Measurements from ENCODE around the gene PLCG2. TPM values are rescaled to one million over a fixed set of nuclear protein-coding genes. Genes with fewer than 3 reads are reported as not detected.

PLCG2 gene
- polyA plus RNA-seq, 2 donors: 2.3 to 4.4 TPM

- Histone ChIP-seq H3K4me3 (ENCODE audit: low read depth in 1 of 2, low read length in 2 of 2) (no peak overlapping the region), H3K27ac (ENCODE audit: low read depth in 2 of 2, low read length in 1 of 2) (no peak overlapping the region), H3K9me3 (ENCODE audit: control insufficient read depth in 2 of 2, insufficient read depth in 1 of 2, low read depth in 1 of 2, low read length in 1 of 2) (no peaks in the 10 kb centered on the region)
These were observed 52.6 kb downstream of the PLCG2 start for GRCh38 chr16:81831722-81832126.

GRCh38 chr16:81832801-81833547, 53.9 kb downstream of the PLCG2 start:
- Histone ChIP-seq H3K27ac (ENCODE audit: low read depth in 2 of 2, low read length in 1 of 2) (no peak overlapping the region), H3K36me3 (ENCODE audit: control insufficient read depth in 2 of 2, insufficient read depth in 2 of 2, low read length in 1 of 2) (no peaks in the 10 kb centered on the region), H3K27me3 (ENCODE audit: control insufficient read depth in 1 of 2, insufficient read depth in 2 of 2, low read length in 2 of 2) (no peaks in the 10 kb centered on the region), H3K9me3 (ENCODE audit: control insufficient read depth in 2 of 2, insufficient read depth in 1 of 2, low read depth in 1 of 2, low read length in 1 of 2) (no peaks in the 10 kb centered on the region), H3K4me1 (ENCODE audit: control insufficient read depth in 2 of 2, insufficient read depth in 2 of 2, low read length in 1 of 2) (no peaks in the 10 kb centered on the region), H3K4me3 (ENCODE audit: low read depth in 1 of 2, low read length in 2 of 2) (no peak overlapping the region)
- 76 to 87% methylated on average over 12 of the region's 12 CpGs for WGBS, 2 donors

More at GRCh38 chr16:81831722-81832126, 52.6 kb downstream of the PLCG2 start:
- Histone ChIP-seq H3K36me3 (ENCODE audit: control insufficient read depth in 2 of 2, insufficient read depth in 2 of 2, low read length in 1 of 2) (no peaks in the 10 kb centered on the region), H3K4me1 (ENCODE audit: control insufficient read depth in 2 of 2, insufficient read depth in 2 of 2, low read length in 1 of 2) (no peaks in the 10 kb centered on the region), H3K27me3 (ENCODE audit: control insufficient read depth in 1 of 2, insufficient read depth in 2 of 2, low read length in 2 of 2) (no peaks in the 10 kb centered on the region)
- WGBS, 2 donors: 80 to 83% methylated on average over 8 of the region's 8 CpGs

GRCh38 chr16:81833751-81834150, 54.7 kb downstream of the PLCG2 start:
- no peaks in the 10 kb centered on the region for H3K36me3 ChIP-seq (ENCODE audit: control insufficient read depth in 2 of 2, insufficient read depth in 2 of 2, low read length in 1 of 2)
- H3K9me3 ChIP-seq (ENCODE audit: control insufficient read depth in 2 of 2, insufficient read depth in 1 of 2, low read depth in 1 of 2, low read length in 1 of 2): no peaks in the 10 kb centered on the region
- no peak overlapping the region for H3K27ac ChIP-seq (ENCODE audit: low read depth in 2 of 2, low read length in 1 of 2)
- H3K27me3 ChIP-seq (ENCODE audit: control insufficient read depth in 1 of 2, insufficient read depth in 2 of 2, low read length in 2 of 2): no peaks in the 10 kb centered on the region
- no peaks in the 10 kb centered on the region for H3K4me1 ChIP-seq (ENCODE audit: control insufficient read depth in 2 of 2, insufficient read depth in 2 of 2, low read length in 1 of 2)
- WGBS, 2 donors: 64 to 71% methylated on average over 10 of the region's 10 CpGs
- no peak overlapping the region for H3K4me3 ChIP-seq (ENCODE audit: low read depth in 1 of 2, low read length in 2 of 2)

GRCh38 chr16:81834868-81835267, 55.8 kb downstream of the PLCG2 start:
- no peak overlapping the region for H3K27ac ChIP-seq (ENCODE audit: low read depth in 2 of 2, low read length in 1 of 2)
- no peaks in the 10 kb centered on the region for H3K9me3 ChIP-seq (ENCODE audit: control insufficient read depth in 2 of 2, insufficient read depth in 1 of 2, low read depth in 1 of 2, low read length in 1 of 2)
- H3K4me3 ChIP-seq (ENCODE audit: low read depth in 1 of 2, low read length in 2 of 2): no peak overlapping the region
- no peaks in the 10 kb centered on the region for H3K4me1 ChIP-seq (ENCODE audit: control insufficient read depth in 2 of 2, insufficient read depth in 2 of 2, low read length in 1 of 2)
- H3K36me3 ChIP-seq (ENCODE audit: control insufficient read depth in 2 of 2, insufficient read depth in 2 of 2, low read length in 1 of 2): no peaks in the 10 kb centered on the region
- no peaks in the 10 kb centered on the region for H3K27me3 ChIP-seq (ENCODE audit: control insufficient read depth in 1 of 2, insufficient read depth in 2 of 2, low read length in 2 of 2)
- 90 to 91% methylated on average over 2 of the region's 2 CpGs for WGBS, 2 donors

GRCh38 chr16:81836279-81837054, 57.4 kb downstream of the PLCG2 start:
- no peaks in the 10 kb centered on the region for H3K36me3 ChIP-seq (ENCODE audit: control insufficient read depth in 2 of 2, insufficient read depth in 2 of 2, low read length in 1 of 2)
- H3K9me3 ChIP-seq (ENCODE audit: control insufficient read depth in 2 of 2, insufficient read depth in 1 of 2, low read depth in 1 of 2, low read length in 1 of 2): no peaks in the 10 kb centered on the region
- 74 to 78% methylated on average over 12 of the region's 12 CpGs for WGBS, 2 donors
- H3K4me1 ChIP-seq (ENCODE audit: control insufficient read depth in 2 of 2, insufficient read depth in 2 of 2, low read length in 1 of 2): no peaks in the 10 kb centered on the region
- H3K4me3 ChIP-seq (ENCODE audit: low read depth in 1 of 2, low read length in 2 of 2): no peak overlapping the region
- H3K27me3 ChIP-seq (ENCODE audit: control insufficient read depth in 1 of 2, insufficient read depth in 2 of 2, low read length in 2 of 2): no peaks in the 10 kb centered on the region
- no peak overlapping the region for H3K27ac ChIP-seq (ENCODE audit: low read depth in 2 of 2, low read length in 1 of 2)

- H3K4me3 ChIP-seq (ENCODE audit: low read depth in 1 of 2, low read length in 2 of 2): no peak overlapping the region
- no peaks in the 10 kb centered on the region for H3K4me1 ChIP-seq (ENCODE audit: control insufficient read depth in 2 of 2, insufficient read depth in 2 of 2, low read length in 1 of 2)
- no peaks in the 10 kb centered on the region for H3K27me3 ChIP-seq (ENCODE audit: control insufficient read depth in 1 of 2, insufficient read depth in 2 of 2, low read length in 2 of 2)
- no peaks in the 10 kb centered on the region for H3K36me3 ChIP-seq (ENCODE audit: control insufficient read depth in 2 of 2, insufficient read depth in 2 of 2, low read length in 1 of 2)
- H3K27ac ChIP-seq (ENCODE audit: low read depth in 2 of 2, low read length in 1 of 2): no peak overlapping the region
- no peaks in the 10 kb centered on the region for H3K9me3 ChIP-seq (ENCODE audit: control insufficient read depth in 2 of 2, insufficient read depth in 1 of 2, low read depth in 1 of 2, low read length in 1 of 2)
- 67 to 74% methylated on average over 9 of the region's 9 CpGs for WGBS, 2 donors
These were observed 58.2 kb downstream of the PLCG2 start for GRCh38 chr16:81837312-81837751.

GRCh38 chr16:81838794-81839193, 59.7 kb downstream of the PLCG2 start:
- H3K36me3 ChIP-seq (ENCODE audit: control insufficient read depth in 2 of 2, insufficient read depth in 2 of 2, low read length in 1 of 2): no peaks in the 10 kb centered on the region
- 42 to 47% methylated on average over 4 of the region's 4 CpGs for WGBS, 2 donors
- H3K4me1 ChIP-seq (ENCODE audit: control insufficient read depth in 2 of 2, insufficient read depth in 2 of 2, low read length in 1 of 2): no peaks in the 10 kb centered on the region

GRCh38 chr16:81841722-81842121, 62.6 kb downstream of the PLCG2 start:
- no peaks in the 10 kb centered on the region for H3K9me3 ChIP-seq (ENCODE audit: control insufficient read depth in 2 of 2, insufficient read depth in 1 of 2, low read depth in 1 of 2, low read length in 1 of 2)
- H3K36me3 ChIP-seq (ENCODE audit: control insufficient read depth in 2 of 2, insufficient read depth in 2 of 2, low read length in 1 of 2): no peaks in the 10 kb centered on the region
- no peaks in the 10 kb centered on the region for H3K27me3 ChIP-seq (ENCODE audit: control insufficient read depth in 1 of 2, insufficient read depth in 2 of 2, low read length in 2 of 2)
- no peak overlapping the region for H3K27ac ChIP-seq (ENCODE audit: low read depth in 2 of 2, low read length in 1 of 2)
- WGBS, 2 donors: 55 to 59% methylated on average over 7 of the region's 7 CpGs
- no peak overlapping the region for H3K4me3 ChIP-seq (ENCODE audit: low read depth in 1 of 2, low read length in 2 of 2)
- H3K4me1 ChIP-seq (ENCODE audit: control insufficient read depth in 2 of 2, insufficient read depth in 2 of 2, low read length in 1 of 2): no peaks in the 10 kb centered on the region

More at GRCh38 chr16:81838794-81839193, 59.7 kb downstream of the PLCG2 start:
- Histone ChIP-seq H3K27me3 (ENCODE audit: control insufficient read depth in 1 of 2, insufficient read depth in 2 of 2, low read length in 2 of 2) (no peaks in the 10 kb centered on the region), H3K4me3 (ENCODE audit: low read depth in 1 of 2, low read length in 2 of 2) (no peak overlapping the region), H3K27ac (ENCODE audit: low read depth in 2 of 2, low read length in 1 of 2) (no peak overlapping the region), H3K9me3 (ENCODE audit: control insufficient read depth in 2 of 2, insufficient read depth in 1 of 2, low read depth in 1 of 2, low read length in 1 of 2) (no peaks in the 10 kb centered on the region)

- no peaks in the 10 kb centered on the region for H3K4me1 ChIP-seq (ENCODE audit: control insufficient read depth in 2 of 2, insufficient read depth in 2 of 2, low read length in 1 of 2)
- no peaks in the 10 kb centered on the region for H3K9me3 ChIP-seq (ENCODE audit: control insufficient read depth in 2 of 2, insufficient read depth in 1 of 2, low read depth in 1 of 2, low read length in 1 of 2)
- no peak overlapping the region for H3K4me3 ChIP-seq (ENCODE audit: low read depth in 1 of 2, low read length in 2 of 2)
- no peaks in the 10 kb centered on the region for H3K27me3 ChIP-seq (ENCODE audit: control insufficient read depth in 1 of 2, insufficient read depth in 2 of 2, low read length in 2 of 2)
- WGBS, 2 donors: 50 to 56% methylated on average over 11 to 12 of the region's 12 CpGs
- no peak overlapping the region for H3K27ac ChIP-seq (ENCODE audit: low read depth in 2 of 2, low read length in 1 of 2)
- H3K36me3 ChIP-seq (ENCODE audit: control insufficient read depth in 2 of 2, insufficient read depth in 2 of 2, low read length in 1 of 2): no peaks in the 10 kb centered on the region
These were observed 63.6 kb downstream of the PLCG2 start for GRCh38 chr16:81842564-81843242.
